NCI-H2107 treated with DMSO at 0.1 percent for 48 hours (cell line): ENCODE measurements around the gene WDFY4.

Experiments used
- DNase-seq: peaks from one replicate; lab custom pipeline; 2025; ENCODE audit not compliant: unreplicated experiment; lab: John Stamatoyannopoulos, UW

The WDFY4 gene

GRCh38 chr10:48935577-48935976, 250.9 kb downstream of the WDFY4 start:
- no peak for DNase-seq

DNA sequence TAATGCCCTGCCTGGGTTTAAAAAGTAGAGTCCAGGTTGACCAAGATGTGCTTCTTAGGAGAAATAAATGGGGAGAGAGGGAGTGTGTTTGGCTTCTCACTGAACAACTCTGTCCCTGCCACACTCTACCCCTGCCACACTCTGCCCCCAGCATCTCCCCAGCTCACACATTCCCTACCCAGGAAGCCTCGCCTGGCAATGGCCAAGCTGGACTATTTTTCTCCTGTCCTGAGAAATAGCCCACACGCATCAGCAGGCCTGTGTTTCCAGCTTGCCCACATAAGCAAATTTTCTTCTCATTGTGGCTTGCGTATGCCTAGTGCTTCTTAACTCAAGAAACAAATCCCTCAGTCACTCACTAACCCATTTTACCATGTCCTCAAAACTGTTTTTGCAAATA, 253.1 kb downstream of the WDFY4 start:
- no peak for DNase-seq

DNA sequence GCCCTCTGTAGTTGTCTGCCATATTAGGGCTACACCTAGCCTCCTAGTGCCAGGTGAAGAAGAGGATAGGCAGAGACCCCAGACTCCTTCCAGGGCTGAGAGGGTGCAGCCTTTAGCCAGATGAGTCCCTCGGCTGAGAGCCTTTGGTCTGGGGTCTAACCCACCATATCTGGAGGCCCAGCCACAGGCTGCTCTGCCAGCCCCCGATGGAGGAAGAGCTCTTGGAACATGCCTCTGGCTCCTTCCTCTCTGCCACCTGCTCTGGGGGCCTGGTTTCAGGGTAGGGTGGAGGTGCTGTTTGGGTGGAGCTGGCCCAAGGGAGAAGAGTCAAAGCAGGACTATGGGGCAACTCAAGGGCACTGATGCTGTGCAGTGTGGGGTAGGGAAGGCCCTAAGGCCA, 253.6 kb downstream of the WDFY4 start:
- DNase-seq, result no peak

DNA sequence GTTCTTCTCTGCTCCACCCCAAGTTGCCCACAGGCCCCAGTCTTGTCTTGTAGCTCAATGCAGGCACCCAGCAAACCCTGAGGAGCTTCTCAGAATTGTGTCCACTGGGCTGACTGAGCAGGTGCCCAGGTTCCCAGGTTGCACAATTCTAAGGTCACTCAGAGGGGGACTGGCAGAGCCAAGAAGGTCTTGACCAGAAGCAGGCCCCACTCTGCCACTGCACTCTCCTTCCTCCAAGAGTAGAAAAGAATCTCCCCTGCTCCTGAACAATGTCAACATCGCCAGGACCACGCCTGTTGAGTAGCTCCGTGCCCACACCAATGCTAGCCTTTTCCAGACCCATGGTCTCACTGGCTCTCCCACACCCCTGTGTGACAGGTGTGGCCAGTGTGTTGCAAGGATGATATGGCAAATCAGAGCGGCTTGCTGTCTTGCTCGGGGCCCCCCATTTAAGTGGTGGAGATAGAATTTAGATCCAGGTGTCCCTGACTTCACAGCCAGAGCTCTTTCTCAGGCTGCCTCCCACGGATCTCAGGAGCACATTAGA, 254.4 kb downstream of the WDFY4 start:
- no peak for DNase-seq

- no peak for DNase-seq
Measured at GRCh38 chr10:48939790-48940325, 255.2 kb downstream of the WDFY4 start, which contains the start of gene LRRC18. Gene LRRC18, minus strand, starts transcription at chr10:48939840. Its CDS starts 25,685 bp downstream, at chr10:48914155.

DNA sequence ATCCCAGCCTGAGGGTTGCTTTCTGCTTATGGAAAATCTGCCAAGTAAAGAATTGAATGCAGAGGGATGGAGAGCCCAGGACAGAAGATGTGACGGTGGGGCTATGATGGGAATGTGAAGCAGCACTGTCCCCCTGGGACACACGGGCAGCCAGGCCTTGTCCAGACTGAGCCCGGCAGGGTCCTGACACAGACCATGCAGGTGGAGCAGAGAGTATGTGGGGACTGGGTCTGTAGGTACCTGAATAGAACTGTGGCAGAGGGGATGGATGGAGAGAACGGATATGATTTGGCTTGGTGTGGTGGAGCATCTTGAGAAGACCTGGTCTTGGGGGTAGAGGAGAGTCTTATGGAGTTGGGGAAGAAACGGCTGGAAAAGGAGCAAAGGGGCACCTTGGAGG, 255.7 kb downstream of the WDFY4 start:
- no peak for DNase-seq

DNA sequence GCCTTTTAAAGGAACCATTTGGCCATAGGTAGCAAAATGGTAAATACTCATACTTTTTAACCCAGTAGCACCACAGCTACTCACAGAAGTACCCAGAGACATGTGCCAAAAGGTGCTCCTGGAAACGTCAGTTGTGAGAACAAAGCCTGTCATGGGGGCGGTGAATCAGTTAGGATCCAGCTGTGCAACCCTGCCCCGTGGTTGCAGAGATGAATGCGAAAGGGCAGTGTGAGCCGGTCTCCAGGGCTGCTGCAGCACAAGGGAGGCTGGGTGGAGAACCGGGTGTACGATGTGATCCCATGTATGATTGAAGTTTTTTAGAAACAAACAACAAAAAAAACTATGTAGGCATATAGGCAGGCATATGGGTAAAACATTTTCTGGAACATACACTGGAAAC, 256.3 kb downstream of the WDFY4 start:
- DNase-seq, result no peak

DNA sequence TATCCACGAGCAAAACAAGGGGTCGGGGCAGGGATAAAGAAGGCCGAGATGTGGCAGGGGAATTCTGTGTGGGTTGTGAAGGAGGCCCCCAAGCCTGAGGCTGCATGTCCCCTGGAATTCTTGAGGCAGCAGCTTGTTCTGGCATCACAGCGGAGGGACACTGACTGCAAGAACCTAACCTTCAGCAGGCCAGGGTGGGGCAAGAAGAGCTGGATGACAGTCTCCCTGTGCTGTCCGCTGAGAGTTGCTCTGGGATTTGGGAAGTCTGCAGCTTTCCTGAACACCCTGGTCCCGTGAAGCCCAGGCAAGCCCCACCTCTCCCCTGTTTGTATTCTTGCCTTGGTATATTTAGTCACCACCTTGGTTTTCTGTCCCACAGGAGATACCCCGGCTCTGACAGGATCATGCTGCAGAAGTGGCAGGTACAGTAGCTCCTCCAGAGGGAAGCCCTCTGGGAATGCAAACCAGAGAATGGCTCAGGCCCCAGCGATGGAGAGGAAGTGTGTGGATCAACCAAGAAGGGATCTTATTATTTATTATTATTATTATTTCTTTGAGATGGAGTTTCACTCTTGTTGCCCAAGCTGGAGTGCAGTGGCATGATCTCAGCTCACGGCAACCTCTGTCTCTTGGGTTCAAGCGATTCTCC, 256.9 kb downstream of the WDFY4 start:
- DNase-seq, result no peak

DNA sequence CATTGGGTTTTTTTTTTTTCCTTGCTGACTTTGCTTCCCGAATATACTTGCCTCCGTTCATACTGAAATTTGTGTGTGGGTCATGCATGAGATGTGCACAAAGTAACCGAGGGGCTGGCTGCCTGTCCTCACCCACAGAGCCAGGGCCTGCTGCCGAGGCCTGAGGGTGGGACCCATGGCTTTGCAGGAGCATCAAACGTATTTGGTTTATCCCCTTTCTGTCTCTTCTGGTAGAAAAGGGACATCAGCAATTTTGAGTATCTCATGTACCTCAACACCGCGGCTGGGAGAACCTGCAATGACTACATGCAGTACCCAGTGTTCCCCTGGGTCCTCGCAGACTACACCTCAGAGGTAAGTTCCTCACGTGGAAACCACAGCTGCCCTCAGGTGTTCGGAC, 258.4 kb downstream of the WDFY4 start:
- DNase-seq, result no peak

DNA sequence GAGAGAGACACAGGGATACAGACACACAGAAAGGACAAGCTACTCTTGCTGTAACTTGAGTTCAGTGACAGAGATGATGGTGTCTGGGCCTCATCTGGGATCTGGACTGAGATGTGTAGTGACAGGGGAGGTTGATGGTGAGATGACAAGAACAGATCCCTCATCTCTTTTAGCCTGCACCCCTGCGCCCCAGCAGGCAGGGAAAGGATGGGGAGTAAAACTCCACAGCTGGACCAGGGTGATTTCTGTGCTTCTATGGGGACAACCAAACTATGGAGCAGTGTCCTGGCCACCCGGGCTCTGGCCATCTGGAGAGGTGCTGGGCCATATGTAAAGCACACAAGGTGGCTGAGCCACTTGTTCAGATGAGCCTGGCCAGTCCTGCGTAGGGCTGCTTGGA, 259.5 kb downstream of the WDFY4 start:
- DNase-seq, result no peak

GRCh38 chr10:48945441-48946130, 260.9 kb downstream of the WDFY4 start:
- DNase-seq, result no peak

GRCh38 chr10:48946332-48946731, 261.7 kb downstream of the WDFY4 start:
- no peak for DNase-seq

DNA sequence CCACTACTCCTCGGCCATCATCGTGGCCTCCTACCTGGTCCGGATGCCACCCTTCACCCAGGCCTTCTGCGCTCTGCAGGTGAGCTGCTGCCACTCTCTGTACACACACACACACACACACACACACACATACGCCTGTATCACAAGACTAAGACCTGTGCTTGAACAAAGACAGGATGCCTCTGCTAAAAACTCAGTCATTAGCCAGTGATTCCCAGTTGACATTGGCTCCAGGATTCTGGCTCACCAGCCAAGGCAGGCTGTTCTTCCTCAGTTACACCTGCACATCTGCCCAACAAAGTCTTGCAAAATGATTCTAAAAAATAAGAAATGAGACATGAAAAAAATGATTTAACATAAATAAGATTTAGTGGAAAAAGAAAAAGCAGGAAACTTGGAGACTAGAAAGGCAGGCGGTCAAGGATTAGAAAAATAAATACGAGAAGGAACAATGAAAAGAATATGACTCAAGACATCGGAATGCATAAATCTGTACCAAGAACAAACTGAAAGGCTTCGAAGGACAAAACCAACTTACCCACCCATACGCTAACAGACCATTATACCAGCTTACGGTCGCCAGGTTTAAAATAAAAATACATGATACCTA, 262.3 kb downstream of the WDFY4 start:
- no peak for DNase-seq

- no peak for DNase-seq
Measured at GRCh38 chr10:48947690-48948469, 263.2 kb downstream of the WDFY4 start.

GRCh38 chr10:48948470-48949037, 263.9 kb downstream of the WDFY4 start:
- DNase-seq, result no peak

DNA sequence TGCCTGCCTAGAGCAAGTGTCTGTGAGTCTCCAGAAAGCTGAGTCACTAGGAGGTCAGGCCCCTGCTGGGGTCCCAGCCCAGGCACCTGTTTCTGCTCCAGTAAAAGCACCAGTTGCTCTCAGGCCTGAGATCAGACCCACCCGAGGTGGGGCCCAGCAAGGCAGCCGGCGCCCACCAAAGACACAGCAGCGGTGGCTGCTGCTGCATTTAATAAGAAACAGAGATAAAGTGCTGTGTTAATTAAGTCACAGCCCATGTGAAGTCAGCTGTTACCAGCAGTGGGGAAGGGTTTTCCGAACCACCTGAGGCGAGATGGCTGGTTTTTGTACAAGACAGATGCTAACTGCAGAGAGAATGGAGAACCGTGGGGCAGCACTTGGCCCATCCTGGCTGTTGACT, 267.0 kb downstream of the WDFY4 start:
- DNase-seq, result no peak

GRCh38 chr10:48957361-48958151, 272.9 kb downstream of the WDFY4 start:
- no peak for DNase-seq

GRCh38 chr10:48958598-48959190, 274.0 kb downstream of the WDFY4 start:
- no peak for DNase-seq

GRCh38 chr10:48964038-48964437, 279.4 kb downstream of the WDFY4 start:
- DNase-seq, result no peak

GRCh38 chr10:48965460-48965859, 280.8 kb downstream of the WDFY4 start:
- DNase-seq, result no peak
